ENCODE measurements around the gene GALNT14.

The GALNT14 gene

DNA sequence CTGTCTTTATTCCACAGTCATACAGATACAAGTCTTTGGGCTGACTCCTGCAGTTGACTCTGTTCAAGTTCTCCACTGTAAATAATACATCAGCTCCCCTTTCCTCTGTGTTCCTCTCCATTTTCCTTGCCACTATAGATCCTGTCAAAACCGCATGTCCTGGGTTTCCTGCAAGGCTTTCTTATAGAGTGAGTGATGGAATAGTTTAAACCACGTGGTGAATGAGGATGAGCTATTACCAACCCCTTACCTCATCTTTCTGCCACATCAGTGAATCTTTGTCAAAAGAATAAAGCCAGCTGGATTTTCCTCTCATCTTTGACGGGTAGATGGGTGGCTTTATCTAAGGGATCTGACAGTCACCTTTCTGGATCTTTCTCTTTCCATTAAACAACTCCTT is 3.9 kb upstream of the GALNT14 start:
- no peak for DNase-seq (ENCODE audit: low read depth)
- no peak overlapping the region for H3K4me3 ChIP-seq (ENCODE audit: low read depth, low read length)
- TF ChIP-seq, protein P1, sequence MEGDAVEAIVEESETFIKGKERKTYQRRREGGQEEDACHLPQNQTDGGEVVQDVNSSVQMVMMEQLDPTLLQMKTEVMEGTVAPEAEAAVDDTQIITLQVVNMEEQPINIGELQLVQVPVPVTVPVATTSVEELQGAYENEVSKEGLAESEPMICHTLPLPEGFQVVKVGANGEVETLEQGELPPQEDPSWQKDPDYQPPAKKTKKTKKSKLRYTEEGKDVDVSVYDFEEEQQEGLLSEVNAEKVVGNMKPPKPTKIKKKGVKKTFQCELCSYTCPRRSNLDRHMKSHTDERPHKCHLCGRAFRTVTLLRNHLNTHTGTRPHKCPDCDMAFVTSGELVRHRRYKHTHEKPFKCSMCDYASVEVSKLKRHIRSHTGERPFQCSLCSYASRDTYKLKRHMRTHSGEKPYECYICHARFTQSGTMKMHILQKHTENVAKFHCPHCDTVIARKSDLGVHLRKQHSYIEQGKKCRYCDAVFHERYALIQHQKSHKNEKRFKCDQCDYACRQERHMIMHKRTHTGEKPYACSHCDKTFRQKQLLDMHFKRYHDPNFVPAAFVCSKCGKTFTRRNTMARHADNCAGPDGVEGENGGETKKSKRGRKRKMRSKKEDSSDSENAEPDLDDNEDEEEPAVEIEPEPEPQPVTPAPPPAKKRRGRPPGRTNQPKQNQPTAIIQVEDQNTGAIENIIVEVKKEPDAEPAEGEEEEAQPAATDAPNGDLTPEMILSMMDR (IDR thresholded peaks at IDR 0.05; ENCODE audit: insufficient read depth, low read depth, low read length, missing control alignments): no peak

DNA sequence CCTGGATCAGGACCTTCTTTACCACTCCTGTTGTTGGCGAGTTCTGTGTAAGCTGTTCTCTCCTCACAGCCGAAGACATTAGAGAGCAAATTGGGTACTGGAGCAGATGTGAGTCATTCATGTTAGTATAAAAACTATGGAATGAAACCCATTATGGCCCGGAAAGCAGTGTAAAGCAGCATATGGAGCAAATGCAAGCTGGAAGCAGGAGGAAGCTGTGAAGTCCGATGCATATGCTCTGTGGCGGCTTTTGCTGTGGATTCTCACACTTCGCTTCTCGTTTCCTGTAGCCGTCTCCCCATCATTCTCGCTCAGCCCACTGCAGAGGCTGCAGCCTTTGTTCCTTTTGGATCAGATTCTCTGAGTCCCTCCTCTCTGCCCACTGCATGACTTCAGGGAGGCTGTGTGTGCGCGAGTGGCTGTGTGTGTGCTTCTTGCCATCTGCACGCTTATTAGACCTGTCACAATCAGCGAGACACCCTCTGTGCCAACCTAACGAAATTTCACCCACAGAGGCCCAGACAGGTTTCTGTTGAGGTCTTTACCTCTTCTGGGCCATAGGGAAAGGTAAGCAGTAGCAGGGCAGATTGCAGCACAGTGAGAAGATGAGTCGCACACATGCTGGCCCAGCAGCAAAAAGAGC is 3.3 kb upstream of the GALNT14 start:
- TF ChIP-seq, protein P1 (IDR thresholded peaks at IDR 0.05; ENCODE audit: insufficient read depth, low read depth, low read length, missing control alignments): no peak
- no peak overlapping the region for H3K4me3 ChIP-seq (ENCODE audit: low read depth, low read length)
- DNase-seq (ENCODE audit: low read depth): no peak

DNA sequence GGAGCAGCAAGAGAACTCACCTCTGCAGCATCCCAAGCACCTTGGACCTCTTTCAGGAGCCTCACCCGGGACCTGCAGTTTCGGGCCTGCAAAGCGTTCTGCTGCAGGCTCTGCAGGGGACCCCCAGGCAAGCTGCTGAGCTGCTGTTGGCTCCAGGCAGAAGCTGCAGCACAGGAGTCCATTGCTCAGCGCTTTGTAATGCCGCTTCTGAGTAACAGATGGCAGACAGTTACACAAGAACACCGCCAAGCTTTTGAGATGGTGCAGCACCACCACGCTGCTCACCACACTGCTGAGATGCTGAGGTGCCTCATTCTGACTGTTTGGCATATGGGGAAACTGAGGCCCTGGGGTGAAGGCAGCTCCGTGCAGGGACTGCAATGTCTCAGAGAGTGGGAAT is 1.9 kb upstream of the GALNT14 start:
- H3K4me3 ChIP-seq (ENCODE audit: low read depth, low read length): no peak overlapping the region
- TF ChIP-seq, protein P1 (IDR thresholded peaks at IDR 0.05; ENCODE audit: insufficient read depth, low read depth, low read length, missing control alignments): no peak
- DNase-seq (ENCODE audit: low read depth): no peak

DNA sequence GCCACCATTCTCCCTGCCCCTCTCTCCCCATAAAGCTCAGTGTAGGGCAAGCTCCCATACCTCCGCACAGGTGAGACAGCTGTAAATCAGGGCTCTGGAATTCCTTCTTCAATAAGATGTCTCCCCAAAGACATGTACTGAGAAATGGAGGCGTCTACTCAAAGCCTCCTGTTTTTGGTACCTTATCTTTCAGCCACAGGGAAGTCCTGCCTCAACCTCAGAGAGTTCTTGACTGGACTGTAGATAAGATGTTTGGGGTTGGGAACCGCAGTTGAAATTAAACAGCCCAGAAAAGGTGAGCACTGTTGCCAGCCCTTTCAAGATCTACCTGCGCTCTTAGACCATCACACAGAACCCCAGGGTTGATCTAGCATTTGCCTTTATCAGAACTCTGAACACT is 1.4 kb upstream of the GALNT14 start:
- no peak overlapping the region for H3K4me3 ChIP-seq (ENCODE audit: low read depth, low read length)
- TF ChIP-seq, protein P1 (IDR thresholded peaks at IDR 0.05; ENCODE audit: insufficient read depth, low read depth, low read length, missing control alignments): no peak
- DNase-seq (ENCODE audit: low read depth): no peak

DNA sequence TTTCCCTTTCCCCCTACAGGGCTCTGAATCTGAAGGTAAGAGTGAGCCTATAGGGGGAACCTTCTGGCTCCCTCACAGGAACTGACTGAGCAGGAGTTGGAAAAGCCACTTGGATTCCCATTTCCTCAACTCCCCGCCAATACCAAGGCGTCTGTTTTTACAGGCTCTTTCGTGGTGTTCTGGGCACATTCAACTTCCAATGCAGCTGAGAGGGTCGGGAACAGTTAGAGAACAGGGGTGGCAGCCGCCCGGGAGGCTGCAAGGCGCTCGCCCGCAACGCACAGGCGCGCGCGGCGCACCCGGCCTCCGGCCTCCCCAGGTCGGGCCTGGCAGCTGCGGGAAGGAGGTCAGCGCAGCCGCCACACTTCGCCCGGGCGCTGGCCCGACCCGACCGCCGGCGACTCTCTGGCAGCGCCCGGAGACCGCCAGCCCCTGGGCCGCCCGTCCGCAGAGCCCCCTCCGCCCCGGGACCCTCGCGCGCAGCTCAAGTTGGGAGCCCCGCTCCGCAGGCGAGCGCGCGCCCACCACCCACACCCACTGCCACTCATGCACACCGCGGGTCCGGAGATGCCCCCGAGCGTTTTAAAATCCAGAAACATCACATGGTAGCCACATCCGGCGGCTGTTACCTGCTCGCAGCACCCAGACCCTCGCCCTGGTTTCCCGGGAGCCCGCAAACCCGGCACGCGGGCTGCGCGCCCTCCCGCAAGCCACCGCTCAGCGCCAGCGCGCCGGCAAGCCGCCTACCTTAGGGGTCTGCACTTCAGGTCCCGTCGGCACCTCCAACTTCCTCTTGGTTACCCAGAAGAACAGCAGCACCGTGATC is 816 bp downstream of the GALNT14 start:
- H3K4me3 ChIP-seq (ENCODE audit: low read depth, low read length): no peak overlapping the region; the same call in 1 of the 2 replicates
- TF ChIP-seq, protein P1 (IDR thresholded peaks at IDR 0.05; ENCODE audit: insufficient read depth, low read depth, low read length, missing control alignments): no peak
- DNase-seq (ENCODE audit: low read depth): no peak

DNA sequence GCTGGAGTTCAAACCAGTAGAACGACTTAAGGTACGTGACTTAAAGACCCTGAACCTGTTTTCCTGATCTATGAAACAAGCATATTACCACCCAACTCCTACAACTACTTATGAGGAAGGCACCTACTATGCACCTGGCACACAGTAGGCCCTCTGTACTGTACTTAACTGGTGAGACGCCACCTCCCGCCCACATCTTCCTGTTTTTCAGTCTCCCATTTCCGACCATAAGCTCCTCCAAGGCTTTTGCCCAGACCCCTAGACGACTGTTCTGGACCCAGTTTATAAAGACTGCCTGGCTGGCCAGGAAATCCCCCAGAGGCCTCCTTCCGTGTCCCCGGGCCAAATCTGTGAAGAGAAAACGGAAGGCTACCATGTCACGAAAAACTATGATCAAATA is 1.5 kb downstream of the GALNT14 start:
- H3K4me3 ChIP-seq (ENCODE audit: low read depth, low read length): no peak overlapping the region
- DNase-seq (ENCODE audit: low read depth): no peak
- TF ChIP-seq, protein P1 (IDR thresholded peaks at IDR 0.05; ENCODE audit: insufficient read depth, low read depth, low read length, missing control alignments): no peak
